Mammary epithelial cell (primary cell): ENCODE results near the gene CERKL.

Experiments used
- EZH2 ChIP-seq: IDR thresholded peaks from 2 replicates; pipeline ENCODE4 v1.6.1; 2012; ENCODE audit warnings: low read length, inconsistent platforms, borderline replicate concordance
- TF ChIP-seq, protein P1 (sequence below), 2 donors: IDR thresholded peaks in 1 of 2; conservative IDR thresholded peaks in 1 of 2; 2 replicates each; pipeline ENCODE4 v1.5.1; 2011 to 2012; ENCODE audit warnings: inconsistent platforms in 2 of 2, low read length in 2 of 2, mild to moderate bottlenecking in 2 of 2, control low read depth in 1 of 2, low read depth in 1 of 2; ENCODE audit not compliant: insufficient read depth in 1 of 2; ENCODE audit errors: extremely low read depth in 1 of 2

DNA sequence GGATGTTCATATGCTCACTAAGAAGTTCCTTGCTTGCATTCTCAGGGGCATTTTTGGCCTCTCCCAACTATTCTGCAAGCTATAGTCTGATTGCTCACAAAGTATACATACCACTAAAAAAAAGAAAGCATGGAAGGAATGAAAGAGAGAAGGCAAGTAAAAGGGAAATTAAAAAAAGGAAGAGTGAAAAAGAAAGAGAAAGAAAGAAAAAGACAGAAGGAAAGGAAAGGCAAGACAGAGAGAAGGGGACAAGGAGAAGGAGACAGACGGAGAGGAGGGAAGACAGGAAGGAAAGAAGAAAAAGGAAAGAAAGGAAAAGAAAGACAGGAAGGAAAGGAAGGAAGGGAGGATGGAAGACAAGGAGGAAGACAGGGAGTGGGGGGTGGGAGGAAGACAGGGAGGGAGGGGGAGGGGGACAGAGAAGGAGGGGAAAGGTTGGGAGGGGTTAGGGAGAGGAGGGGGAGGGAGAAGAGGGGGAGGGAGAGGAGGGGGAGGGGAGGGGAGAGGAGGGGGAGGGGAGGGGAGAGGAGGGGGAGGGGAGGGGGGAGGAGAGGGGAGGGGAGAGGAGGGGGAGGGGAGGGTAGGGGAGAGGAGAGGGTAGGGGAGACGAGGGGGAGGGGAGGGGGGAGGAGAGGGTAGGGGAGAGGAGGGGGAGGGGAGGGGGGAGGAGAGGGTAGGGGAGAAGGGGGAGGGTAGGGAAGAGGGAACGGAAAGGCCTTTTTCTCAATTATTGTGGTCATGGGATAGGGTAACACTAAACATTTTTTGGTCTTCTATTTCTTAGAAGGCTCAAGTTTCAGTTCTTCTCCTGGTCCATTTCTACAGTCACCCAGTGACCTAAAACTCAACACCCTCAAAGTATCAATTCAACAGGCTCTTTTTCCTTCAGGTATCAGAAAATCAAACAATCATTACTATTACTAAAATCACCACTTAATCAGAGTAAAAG, 50.7 kb downstream of the CERKL start:
- TF ChIP-seq, protein P1, sequence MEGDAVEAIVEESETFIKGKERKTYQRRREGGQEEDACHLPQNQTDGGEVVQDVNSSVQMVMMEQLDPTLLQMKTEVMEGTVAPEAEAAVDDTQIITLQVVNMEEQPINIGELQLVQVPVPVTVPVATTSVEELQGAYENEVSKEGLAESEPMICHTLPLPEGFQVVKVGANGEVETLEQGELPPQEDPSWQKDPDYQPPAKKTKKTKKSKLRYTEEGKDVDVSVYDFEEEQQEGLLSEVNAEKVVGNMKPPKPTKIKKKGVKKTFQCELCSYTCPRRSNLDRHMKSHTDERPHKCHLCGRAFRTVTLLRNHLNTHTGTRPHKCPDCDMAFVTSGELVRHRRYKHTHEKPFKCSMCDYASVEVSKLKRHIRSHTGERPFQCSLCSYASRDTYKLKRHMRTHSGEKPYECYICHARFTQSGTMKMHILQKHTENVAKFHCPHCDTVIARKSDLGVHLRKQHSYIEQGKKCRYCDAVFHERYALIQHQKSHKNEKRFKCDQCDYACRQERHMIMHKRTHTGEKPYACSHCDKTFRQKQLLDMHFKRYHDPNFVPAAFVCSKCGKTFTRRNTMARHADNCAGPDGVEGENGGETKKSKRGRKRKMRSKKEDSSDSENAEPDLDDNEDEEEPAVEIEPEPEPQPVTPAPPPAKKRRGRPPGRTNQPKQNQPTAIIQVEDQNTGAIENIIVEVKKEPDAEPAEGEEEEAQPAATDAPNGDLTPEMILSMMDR (conservative IDR thresholded peaks at IDR 0.05 in 1 of 2, IDR thresholded peaks at IDR 0.05 in 1 of 2; ENCODE audit: extremely low read depth in 1 of 2, insufficient read depth in 1 of 2, low read depth in 1 of 2, low read length in 2 of 2): no peak
- TF ChIP-seq EZH2: no peak
